OCI-LY1 (cell line): ENCODE data around the gene MTG2.

Experiments used
- H2AFZ ChIP-seq: fragments of 200-600 bp; sonication (generic), shearing (Covaris generic); 2 replicates; pipeline ENCODE4 v1.6.0; 2014; ENCODE audit warnings: antibody characterized with exemption, mild to moderate bottlenecking, low read length
- H3F3A ChIP-seq: fragments of 200-600 bp; sonication (generic), shearing (Covaris generic); 2 replicates; pipeline ENCODE4 v1.6.0; 2014; ENCODE audit warnings: mild to moderate bottlenecking, antibody characterized with exemption, low read length, moderate library complexity; ENCODE audit not compliant: insufficient read depth
- H3K27ac ChIP-seq: fragments of 200-600 bp; sonication (generic); 2 replicates; pipeline ENCODE4 v1.5.1; 2014; ENCODE audit warnings: low read length, mixed run types, mild to moderate bottlenecking, low read depth; ENCODE audit not compliant: poor library complexity, severe bottlenecking
- H3K27me3 ChIP-seq: fragments of 200-600 bp; sonication (generic); 2 replicates; pipeline ENCODE4 v1.6.0; 2014; ENCODE audit warnings: antibody characterized with exemption, mild to moderate bottlenecking, low read length, moderate library complexity; ENCODE audit not compliant: insufficient read depth
- H3K36me3 ChIP-seq: fragments of 200-600 bp; sonication (generic); 2 replicates; pipeline ENCODE4 v1.6.1; 2014; ENCODE audit warnings: mild to moderate bottlenecking, antibody characterized with exemption, low read length, moderate library complexity, mixed read lengths; ENCODE audit not compliant: insufficient read depth
- H3K4me1 ChIP-seq: fragments of 200-600 bp; sonication (generic); 2 replicates; pipeline ENCODE4 v1.5.1; 2014; ENCODE audit warnings: mild to moderate bottlenecking, low read length, moderate library complexity; ENCODE audit not compliant: insufficient read depth, severe bottlenecking
- H3K4me2 ChIP-seq: fragments of 200-600 bp; sonication (generic), shearing (Covaris generic); 2 replicates; pipeline ENCODE4 v1.6.1; 2014; ENCODE audit warnings: low read length
- H3K4me3 ChIP-seq: fragments of 200-600 bp; sonication (generic); 2 replicates; pipeline ENCODE4 v1.5.1; 2014; ENCODE audit warnings: low read length, low read depth, mild to moderate bottlenecking, mixed read lengths; ENCODE audit not compliant: poor library complexity, severe bottlenecking
- H3K79me2 ChIP-seq: fragments of 200-600 bp; shearing (Covaris generic); 2 replicates; pipeline ENCODE4 v1.6.1; 2016; ENCODE audit warnings: mixed run types, low read length, mixed read lengths; ENCODE audit not compliant: insufficient read depth
- H3K9ac ChIP-seq: fragments of 200-600 bp; sonication (generic), shearing (Covaris generic); 2 replicates; pipeline ENCODE4 v1.6.1; 2014; ENCODE audit warnings: mild to moderate bottlenecking, low read length, mixed read lengths
- H3K9me2 ChIP-seq: fragments of 200-600 bp; sonication (generic), shearing (Covaris generic); 2 replicates; pipeline ENCODE4 v1.6.1; 2014; ENCODE audit warnings: low read depth, mild to moderate bottlenecking, low read length, mixed read lengths
- H3K9me3 ChIP-seq: fragments of 200-600 bp; shearing (Covaris generic); 2 replicates; pipeline ENCODE4 v1.6.1; 2014; ENCODE audit warnings: low read length, mixed read lengths
- H4K20me1 ChIP-seq: fragments of 200-600 bp; sonication (generic), shearing (Covaris generic); 2 replicates; pipeline ENCODE4 v1.6.0; 2016; ENCODE audit warnings: mild to moderate bottlenecking, low read length; ENCODE audit not compliant: insufficient read depth
- CTCF ChIP-seq: fragments of 200-600 bp; sonication (generic), shearing (Covaris generic); IDR thresholded peaks from 2 replicates; pipeline ENCODE4 v1.5.1; 2017; ENCODE audit warnings: mild to moderate bottlenecking, antibody characterized with exemption, low read length, moderate library complexity, mixed read lengths
- EZH2 ChIP-seq: fragments of 200-600 bp; sonication (generic), shearing (Covaris generic); IDR thresholded peaks from 2 replicates; pipeline ENCODE4 v1.8.0; 2017; ENCODE audit warnings: borderline replicate concordance, mixed run types, mild to moderate bottlenecking, antibody characterized with exemption, low read length, moderate library complexity, mixed read lengths

The MTG2 gene

GRCh38 chr20:62210496-62210855 lies 27.6 kb downstream of the MTG2 start:
- no peaks in the 10 kb centered on the region for H3K27me3 ChIP-seq

GRCh38 chr20:62211216-62211615 lies 28.4 kb downstream of the MTG2 start:
- no peak for TF ChIP-seq EZH2
- no peak for TF ChIP-seq CTCF
- no peaks in the 10 kb centered on the region for H3F3A ChIP-seq
- H3K27me3 ChIP-seq = no peaks in the 10 kb centered on the region

More at GRCh38 chr20:62210496-62210855, 27.6 kb downstream of the MTG2 start:
- no peaks in the 10 kb centered on the region for H3K79me2 ChIP-seq
- H3K4me1 ChIP-seq = no peaks in the 10 kb centered on the region
- no peak overlapping the region for H3K4me2 ChIP-seq
- H4K20me1 ChIP-seq = no peaks in the 10 kb centered on the region
- TF ChIP-seq EZH2 = no peak
- no peak for TF ChIP-seq CTCF
- no peaks in the 10 kb centered on the region for H3K9me3 ChIP-seq
- no peak overlapping the region for H3K27ac ChIP-seq
- H3F3A ChIP-seq = no peaks in the 10 kb centered on the region
- H3K4me3 ChIP-seq = no peak overlapping the region
- no peak overlapping the region for H3K9ac ChIP-seq
- H3K9me2 ChIP-seq = no peaks in the 10 kb centered on the region
- H3K36me3 ChIP-seq = no peaks in the 10 kb centered on the region
- no peak overlapping the region for H2AFZ ChIP-seq

GRCh38 chr20:62211769-62212288 lies 29.0 kb downstream of the MTG2 start:
- Histone ChIP-seq H3K9me3 (no peaks in the 10 kb centered on the region), H3K36me3 (no peaks in the 10 kb centered on the region), H3K4me2 (no peak overlapping the region), H3K4me1 (no peaks in the 10 kb centered on the region), H4K20me1 (no peaks in the 10 kb centered on the region), H3K9ac (no peak overlapping the region), H3K27me3 (no peaks in the 10 kb centered on the region), H3K79me2 (no peaks in the 10 kb centered on the region), H3K9me2 (no peaks in the 10 kb centered on the region), H3K27ac (no peak overlapping the region), H3K4me3 (no peak overlapping the region), H3F3A (no peaks in the 10 kb centered on the region), H2AFZ (no peak overlapping the region)
- TF ChIP-seq EZH2 = no peak
- TF ChIP-seq CTCF = no peak

More at GRCh38 chr20:62211216-62211615, 28.4 kb downstream of the MTG2 start:
- no peaks in the 10 kb centered on the region for H4K20me1 ChIP-seq
- no peak overlapping the region for H3K27ac ChIP-seq
- H2AFZ ChIP-seq = no peak overlapping the region
- no peak overlapping the region for H3K4me2 ChIP-seq
- H3K79me2 ChIP-seq = no peaks in the 10 kb centered on the region
- no peak overlapping the region for H3K4me3 ChIP-seq
- H3K9me3 ChIP-seq = no peaks in the 10 kb centered on the region
- H3K36me3 ChIP-seq = no peaks in the 10 kb centered on the region
- H3K9ac ChIP-seq = no peak overlapping the region
- no peaks in the 10 kb centered on the region for H3K4me1 ChIP-seq
- no peaks in the 10 kb centered on the region for H3K9me2 ChIP-seq
